ENCODE data around the gene SUCNR1. TPM values are rescaled to one million over a fixed set of nuclear protein-coding genes. Genes with fewer than 3 reads are reported as not detected.
"Not testable (repeated sequence)": the region's sequence is repeated elsewhere in the genome, so short reads cannot be mapped to it uniquely, and the experiment has no call there.

SUCNR1 gene
- total RNA-seq, 1 experiment from 2014 or later = not detected

GRCh38 chr3:151891721-151892120 lies 18.3 kb downstream of the SUCNR1 start:
- ChIA-PET POLR2A (interaction anchor here (0.9 to 1.8 kb wide), 3 partner anchors 16 to 366 kb away, joined by 4 to 5 read pairs (median 4); no protein-coding TSS in a partner anchor), CTCF (no interaction called here)
- H3K4me1 Mint-ChIP-seq (ENCODE audit: insufficient read depth, unreplicated experiment) = peaks cover 12% of the 10 kb centered on the region
- H3K27ac Mint-ChIP-seq (ENCODE audit: low read depth, unreplicated experiment) = no peak overlapping the region
- BruUV-seq (replicated peaks) = no TSS peak
- no peaks in the 10 kb centered on the region for H3K27me3 Mint-ChIP-seq (ENCODE audit: insufficient read depth, unreplicated experiment)
- no peaks in the 10 kb centered on the region for H3K9me3 Mint-ChIP-seq (ENCODE audit: unreplicated experiment)
- no peak for TF ChIP-seq CTCF (IDR thresholded peaks at IDR 0.05; ENCODE audit: unreplicated experiment)
- H3K4me3 Mint-ChIP-seq (ENCODE audit: unreplicated experiment) = no peak overlapping the region
- DNase-seq (ENCODE audit: unreplicated experiment) = no peak
- intact Hi-C loops (cut with micrococcal nuclease) = no loop called here
- H3K36me3 Mint-ChIP-seq (ENCODE audit: insufficient read depth, unreplicated experiment) = no peaks in the 10 kb centered on the region

- ChIA-PET CTCF (interaction anchor here (0.6 to 0.7 kb wide), 2 partner anchors 412 to 605 kb away, joined by 3 to 4 read pairs; no protein-coding TSS in a partner anchor), POLR2A (interaction anchor here (0.5 kb wide), 1 partner anchor 470 kb away, joined by 3 read pairs; no protein-coding TSS in a partner anchor)
- no TSS peak for BruUV-seq (replicated peaks)
- H3K4me3 Mint-ChIP-seq (ENCODE audit: unreplicated experiment) = no peak overlapping the region
- intact Hi-C loops (cut with micrococcal nuclease) = no loop called here
- no peak for TF ChIP-seq CTCF (IDR thresholded peaks at IDR 0.05; ENCODE audit: unreplicated experiment)
- no peak overlapping the region for H3K27ac Mint-ChIP-seq (ENCODE audit: low read depth, unreplicated experiment)
- H3K27me3 Mint-ChIP-seq (ENCODE audit: insufficient read depth, unreplicated experiment) = no peaks in the 10 kb centered on the region
- no peak for DNase-seq (ENCODE audit: unreplicated experiment)
- H3K9me3 Mint-ChIP-seq (ENCODE audit: unreplicated experiment) = no peaks in the 10 kb centered on the region
- no peaks in the 10 kb centered on the region for H3K36me3 Mint-ChIP-seq (ENCODE audit: insufficient read depth, unreplicated experiment)
- peaks cover 14% of the 10 kb centered on the region for H3K4me1 Mint-ChIP-seq (ENCODE audit: insufficient read depth, unreplicated experiment)
Observed at GRCh38 chr3:151894219-151894618, 20.8 kb downstream of the SUCNR1 start.

- CTCF ChIA-PET = no interaction called here
- no peak overlapping the region for H3K4me3 Mint-ChIP-seq (ENCODE audit: unreplicated experiment)
- no peak for TF ChIP-seq CTCF (IDR thresholded peaks at IDR 0.05; ENCODE audit: unreplicated experiment)
- no peaks in the 10 kb centered on the region for H3K9me3 Mint-ChIP-seq (ENCODE audit: unreplicated experiment)
- H3K27me3 Mint-ChIP-seq (ENCODE audit: insufficient read depth, unreplicated experiment) = no peaks in the 10 kb centered on the region
- no TSS peak for BruUV-seq (replicated peaks)
- no peak overlapping the region for H3K27ac Mint-ChIP-seq (ENCODE audit: low read depth, unreplicated experiment)
- no peaks in the 10 kb centered on the region for H3K36me3 Mint-ChIP-seq (ENCODE audit: insufficient read depth, unreplicated experiment)
- POLR2A ChIA-PET = no interaction called here
- intact Hi-C loops (cut with micrococcal nuclease) = no loop called here
- no peak for DNase-seq (ENCODE audit: unreplicated experiment)
- peaks cover 11% of the 10 kb centered on the region for H3K4me1 Mint-ChIP-seq (ENCODE audit: insufficient read depth, unreplicated experiment)
Observed at GRCh38 chr3:151895478-151896241, 22.2 kb downstream of the SUCNR1 start.

GRCh38 chr3:151896246-151897012 lies 23.0 kb downstream of the SUCNR1 start:
- intact Hi-C loops (cut with micrococcal nuclease) = no loop called here
- ChIA-PET CTCF (interaction anchor here (0.6 kb wide), 1 partner anchor 1108 kb away, joined by 3 read pairs; no protein-coding TSS in a partner anchor), POLR2A (interaction anchor here (0.7 to 0.9 kb wide), 2 partner anchors 84 to 596 kb away, joined by 3 read pairs; no protein-coding TSS in a partner anchor)
- no peaks in the 10 kb centered on the region for H3K9me3 Mint-ChIP-seq (ENCODE audit: unreplicated experiment)
- no peaks in the 10 kb centered on the region for H3K36me3 Mint-ChIP-seq (ENCODE audit: insufficient read depth, unreplicated experiment)
- no peak for TF ChIP-seq CTCF (IDR thresholded peaks at IDR 0.05; ENCODE audit: unreplicated experiment)
- H3K27me3 Mint-ChIP-seq (ENCODE audit: insufficient read depth, unreplicated experiment) = no peaks in the 10 kb centered on the region
- no peak overlapping the region for H3K27ac Mint-ChIP-seq (ENCODE audit: low read depth, unreplicated experiment)
- BruUV-seq (replicated peaks) = no TSS peak
- H3K4me3 Mint-ChIP-seq (ENCODE audit: unreplicated experiment) = no peak overlapping the region
- DNase-seq (ENCODE audit: unreplicated experiment) = peak; percentile 78
- peaks cover 6% of the 10 kb centered on the region for H3K4me1 Mint-ChIP-seq (ENCODE audit: insufficient read depth, unreplicated experiment)

GRCh38 chr3:151898121-151898520 lies 24.7 kb downstream of the SUCNR1 start:
- H3K27ac Mint-ChIP-seq (ENCODE audit: low read depth, unreplicated experiment); POLR2A ChIA-PET; H3K4me1 Mint-ChIP-seq (ENCODE audit: insufficient read depth, unreplicated experiment): not testable (repeated sequence)

More at GRCh38 chr3:151898121-151898520, 24.7 kb downstream of the SUCNR1 start:
- CTCF ChIA-PET; BruUV-seq (replicated peaks); H3K27me3 Mint-ChIP-seq (ENCODE audit: insufficient read depth, unreplicated experiment); H3K9me3 Mint-ChIP-seq (ENCODE audit: unreplicated experiment); DNase-seq (ENCODE audit: unreplicated experiment); intact Hi-C loops (cut with micrococcal nuclease); H3K36me3 Mint-ChIP-seq (ENCODE audit: insufficient read depth, unreplicated experiment); H3K4me3 Mint-ChIP-seq (ENCODE audit: unreplicated experiment): not testable (repeated sequence)
